HCT116 (cell line): Measurements from ENCODE around the gene POLN.

Experiments used
- ELF1 ChIP-seq: IDR thresholded peaks from 2 replicates; pipeline ENCODE4 v1.6.1; 2012; ENCODE audit warnings: low read depth, borderline replicate concordance
- EZH2 ChIP-seq: fragments of 200-600 bp; sonication (generic); IDR thresholded peaks from 2 replicates; pipeline ENCODE4 v1.6.1; 2017; ENCODE audit warnings: antibody characterized with exemption, mixed run types
- POLR2A ChIP-seq: IDR thresholded peaks from 2 replicates; pipeline ENCODE4 v1.7.0; 2011; ENCODE audit warnings: borderline replicate concordance; ENCODE audit not compliant: insufficient read depth, insufficient read length; ENCODE audit errors: extremely low read depth
- REST ChIP-seq: IDR thresholded peaks from 2 replicates; pipeline ENCODE4 v1.6.1; 2012; ENCODE audit warnings: low read depth
- TF ChIP-seq, protein P1 (sequence below), 3 experiments: fragments of 200-600 bp in 1 of 3; sonication (generic) in 1 of 3; IDR thresholded peaks in 2 of 3; conservative IDR thresholded peaks in 1 of 3; 2 replicates each; pipeline ENCODE4 v1.5.1; 2012 to 2017; ENCODE audit warnings: low read depth in 2 of 3, low read length in 2 of 3, antibody characterized with exemption in 1 of 3, borderline replicate concordance in 1 of 3, control low read depth in 1 of 3, mild to moderate bottlenecking in 1 of 3, mixed read lengths in 1 of 3, mixed run types in 1 of 3, moderate library complexity in 1 of 3; ENCODE audit not compliant: insufficient read depth in 1 of 3

- TF ChIP-seq, protein P1, sequence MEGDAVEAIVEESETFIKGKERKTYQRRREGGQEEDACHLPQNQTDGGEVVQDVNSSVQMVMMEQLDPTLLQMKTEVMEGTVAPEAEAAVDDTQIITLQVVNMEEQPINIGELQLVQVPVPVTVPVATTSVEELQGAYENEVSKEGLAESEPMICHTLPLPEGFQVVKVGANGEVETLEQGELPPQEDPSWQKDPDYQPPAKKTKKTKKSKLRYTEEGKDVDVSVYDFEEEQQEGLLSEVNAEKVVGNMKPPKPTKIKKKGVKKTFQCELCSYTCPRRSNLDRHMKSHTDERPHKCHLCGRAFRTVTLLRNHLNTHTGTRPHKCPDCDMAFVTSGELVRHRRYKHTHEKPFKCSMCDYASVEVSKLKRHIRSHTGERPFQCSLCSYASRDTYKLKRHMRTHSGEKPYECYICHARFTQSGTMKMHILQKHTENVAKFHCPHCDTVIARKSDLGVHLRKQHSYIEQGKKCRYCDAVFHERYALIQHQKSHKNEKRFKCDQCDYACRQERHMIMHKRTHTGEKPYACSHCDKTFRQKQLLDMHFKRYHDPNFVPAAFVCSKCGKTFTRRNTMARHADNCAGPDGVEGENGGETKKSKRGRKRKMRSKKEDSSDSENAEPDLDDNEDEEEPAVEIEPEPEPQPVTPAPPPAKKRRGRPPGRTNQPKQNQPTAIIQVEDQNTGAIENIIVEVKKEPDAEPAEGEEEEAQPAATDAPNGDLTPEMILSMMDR (IDR thresholded peaks at IDR 0.05 in 2 of 3, conservative IDR thresholded peaks at IDR 0.05 in 1 of 3; ENCODE audit: borderline replicate concordance in 1 of 3, insufficient read depth in 1 of 3, low read depth in 2 of 3, low read length in 2 of 3): no peak
- TF ChIP-seq ELF1 (no peak), POLR2A (no peak), EZH2 (no peak), REST (no peak)
These were observed 24.2 kb downstream of the POLN start for GRCh38 chr4:2217726-2218125.
